ENCODE measurements around the gene ACOXL. TPM values are rescaled to one million over a fixed set of nuclear protein-coding genes. Genes with fewer than 3 reads are reported as not detected.

Gene ACOXL
- total and polyA plus RNA-seq, 2 of the 8 experiments (the other 6 are each of a cell fraction or from before 2014, with no cell fraction given): 11.4 to 20.6 TPM

GRCh38 chr2:110919738-110920137, 187.4 kb downstream of the ACOXL start:
- WGBS, 2 experiments (ENCODE audit: extremely low coverage in 1 of 2, insufficient coverage in 1 of 2, insufficient read length in 1 of 2, insufficient replicate concordance in 2 of 2, low coverage in 1 of 2, low lambda C conversion rate in 2 of 2, missing lambda C conversion rate in 1 of 2): 95% methylated on average over 1 of the region's 1 CpG; no CpG with 5 or more reads in 1 of the 2 experiments
- Histone ChIP-seq H3K9me3 (ENCODE audit: insufficient read depth in 2 of 2, low read depth in 1 of 2, low read length in 1 of 2) (no peaks in the 10 kb centered on the region), H4K20me1 (replicated peaks in 1 of 2; ENCODE audit: control insufficient read depth in 1 of 2, insufficient read depth in 2 of 2, low read length in 2 of 2) (no peaks in the 10 kb centered on the region), H3K4me2 (ENCODE audit: insufficient read depth in 1 of 2, low read depth in 2 of 2, low read length in 2 of 2) (no peak overlapping the region), H2AFZ (ENCODE audit: low read length) (no peak overlapping the region), H3K79me1 (ENCODE audit: low read depth, low read length) (no peaks in the 10 kb centered on the region), H3K23ac (ENCODE audit: insufficient read length) (no peak overlapping the region), H3K56ac (replicated peaks; ENCODE audit: insufficient read length, low read depth, low read length) (no peak overlapping the region), H4K5ac (ENCODE audit: insufficient read length, low read depth, low read length) (no peak overlapping the region), H2BK20ac (ENCODE audit: low read length) (no peak overlapping the region), H3K27me3 (replicated peaks in 1 of 4; ENCODE audit: control insufficient read depth in 3 of 4, extremely low read depth in 1 of 4, insufficient read depth in 3 of 4, low read length in 3 of 4) (no peaks in the 10 kb centered on the region), H3K4me1 (replicated peaks in 1 of 4; ENCODE audit: control insufficient read depth in 3 of 4, insufficient read depth in 4 of 4, low read length in 3 of 4) (no peaks in the 10 kb centered on the region), H2BK5ac (ENCODE audit: low read depth, low read length) (no peak overlapping the region), H3K36me3 (ENCODE audit: control insufficient read depth in 2 of 4, insufficient read depth in 4 of 4, low read length in 3 of 4) (no peaks in the 10 kb centered on the region), H3K18ac (ENCODE audit: extremely low read depth, low read length) (no peak overlapping the region), H2BK12ac (ENCODE audit: low read depth, low read length) (no peak overlapping the region), H3K9ac (replicated peaks in 1 of 4; ENCODE audit: extremely low read depth in 1 of 4, low read depth in 3 of 4, low read length in 3 of 4) (no peak overlapping the region), H3K4ac (replicated peaks; ENCODE audit: insufficient read length, low read depth, low read length) (no peak overlapping the region), H3K79me2 (ENCODE audit: control insufficient read depth in 1 of 2, insufficient read depth in 2 of 2, low read length in 2 of 2) (no peaks in the 10 kb centered on the region), H2AK5ac (ENCODE audit: low read depth, low read length) (no peak overlapping the region), H3K27ac (ENCODE audit: low read depth, low read length) (no peak overlapping the region), H4K91ac (replicated peaks; ENCODE audit: insufficient read length, low read length) (no peak overlapping the region), H4K8ac (ENCODE audit: extremely low read depth, insufficient read depth, low read length) (no peak overlapping the region), H3K23me2 (ENCODE audit: low read depth, low read length) (no peaks in the 10 kb centered on the region), H3K4me3 (ENCODE audit: extremely low read depth in 1 of 4, insufficient read depth in 2 of 4, low read depth in 3 of 4, low read length in 4 of 4) (no peak overlapping the region), H2BK120ac (replicated peaks; ENCODE audit: low read depth, low read length) (no peak overlapping the region), H3K14ac (ENCODE audit: insufficient read length) (no peak overlapping the region), H2BK15ac (ENCODE audit: low read length) (no peak overlapping the region)
- POLR2A ChIA-PET (ENCODE audit: partially characterized antibody): no interaction called here
- CTCF ChIA-PET (ENCODE audit: partially characterized antibody): interaction anchor here (0.6 kb wide), 2 partner anchors 37 to 1506 kb away, joined by 3 read pairs; no protein-coding TSS in a partner anchor
- FAIRE-seq (no peak), DNase-seq (ENCODE audit: low read depth in 1 of 2, low spot score in 2 of 2) (no peak)
- TF ChIP-seq SIX5 (IDR thresholded peaks at IDR 0.05; ENCODE audit: low read depth, low read length) (no peak), ATF2 (IDR thresholded peaks at IDR 0.05; ENCODE audit: low read length) (no peak), SP1 (IDR thresholded peaks at IDR 0.05; ENCODE audit: low read depth, low read length) (no peak), JUND (IDR thresholded peaks at IDR 0.05; ENCODE audit: low read length) (no peak), KDM1A (IDR thresholded peaks at IDR 0.05; ENCODE audit: borderline replicate concordance, low read length) (no peak), KDM4A (IDR thresholded peaks at IDR 0.05; ENCODE audit: low read depth, low read length, severe bottlenecking) (no peak), CBX8 (IDR thresholded peaks at IDR 0.05; ENCODE audit: borderline replicate concordance, low read depth, low read length) (no peak), BCL11A (IDR thresholded peaks at IDR 0.05; ENCODE audit: low read depth in 2 of 2, low read length in 2 of 2) (no peak), CBX5 (IDR thresholded peaks at IDR 0.05; ENCODE audit: low read depth, low read length) (no peak)
